ENCODE data around the gene COQ5.

GRCh38 chr12:120481022-120481767, 47.8 kb downstream of the COQ5 start:
- no peak for TF ChIP-seq EZH2phosphoT487 (IDR thresholded peaks at IDR 0.05; ENCODE audit: borderline replicate concordance, low read length)
- TF ChIP-seq CTCF (IDR thresholded peaks at IDR 0.05; ENCODE audit: low read depth, low read length, poor library complexity, severe bottlenecking), result no peak
